GM12892 (cell line): Measurements from ENCODE around the gene CRYBG2.

ENCODE experiments used
- POLR2A ChIP-seq: IDR thresholded peaks from 2 replicates; pipeline ENCODE4 v1.6.1; 2011; ENCODE audit warnings: low read depth, low read length, control low read depth
- POLR2AphosphoS5 ChIP-seq: IDR thresholded peaks from 2 replicates; pipeline ENCODE4 v1.6.1; 2011; ENCODE audit warnings: low read depth, low read length, control low read depth

DNA sequence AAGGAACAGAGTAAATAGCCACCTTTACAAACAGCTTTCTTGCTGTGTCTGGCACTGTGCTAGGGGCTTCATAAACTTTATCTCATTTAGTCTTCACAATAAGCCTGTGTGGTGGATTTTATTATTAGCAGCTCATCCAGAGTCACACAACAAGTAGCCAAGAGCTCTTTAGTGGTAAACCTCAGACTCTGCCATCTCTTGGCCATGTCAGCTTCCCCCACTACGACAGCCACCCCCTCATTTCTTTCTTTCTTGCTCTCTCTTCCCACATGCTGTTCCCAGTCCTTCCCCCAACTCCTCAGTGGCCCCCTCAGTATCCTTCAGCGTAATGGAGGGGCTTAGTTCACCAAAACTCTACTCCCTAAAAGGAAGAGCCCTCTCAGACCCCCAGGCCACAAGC is 19.9 kb upstream of the CRYBG2 start:
- no peak for TF ChIP-seq POLR2A
- TF ChIP-seq POLR2AphosphoS5 = no peak
